Fibroblast of the aortic adventitia (primary cell): Measurements from ENCODE around the gene TAGAP. TPM values are rescaled to one million over a fixed set of nuclear protein-coding genes. Genes with fewer than 3 reads are reported as not detected.

Experiments
- DNase-seq: peaks from one replicate; pipeline ENCODE4 v3.0.0-alpha.2; 2010; ENCODE audit warnings: low read depth
- H3K4me3 ChIP-seq: 2 replicates; pipeline ENCODE4 v1.5.1; 2011; ENCODE audit warnings: low read depth, mild to moderate bottlenecking, control low read depth, low read length, moderate library complexity
- CTCF ChIP-seq: IDR thresholded peaks from 2 replicates; pipeline ENCODE4 v1.5.1; 2011; ENCODE audit warnings: mild to moderate bottlenecking, low read length, control low read depth, inconsistent platforms; ENCODE audit not compliant: insufficient read depth
- total RNA-seq: library from RNA; depleted of rRNA; stranded (reverse); fragments of >200 nt; gene quantifications from 2 replicates; pipeline ENCODE4 v1.2.3, GENCODE V29; 2012; ENCODE audit warnings: low replicate concordance

Gene TAGAP
- total RNA-seq, 1 donor = not detected

GRCh38 chr6:159080217-159080976 is 35.6 kb upstream of the TAGAP start:
- H3K4me3 ChIP-seq = no peak overlapping the region
- no peak for TF ChIP-seq CTCF
- no peak for DNase-seq

DNA sequence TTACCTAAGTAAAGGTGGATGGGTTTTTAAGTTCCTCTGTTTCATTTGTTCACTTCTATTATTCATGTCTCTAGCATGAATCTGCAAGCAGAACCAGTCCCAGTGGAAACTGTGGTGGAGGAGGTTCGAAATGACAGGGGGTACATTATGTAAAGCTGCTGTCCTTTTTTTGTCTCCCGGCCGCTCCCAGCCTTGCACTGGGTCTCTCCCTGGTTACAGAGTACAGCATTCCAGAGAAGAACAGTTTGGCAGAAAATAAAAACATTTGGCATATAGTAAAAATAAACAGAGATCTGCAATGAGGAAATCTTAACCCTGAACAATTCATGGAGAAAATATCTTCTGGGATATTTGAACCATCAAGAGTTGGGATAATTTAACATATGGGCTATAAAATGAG is 34.6 kb upstream of the TAGAP start:
- no peak overlapping the region for H3K4me3 ChIP-seq
- TF ChIP-seq CTCF = no peak
- DNase-seq = no peak

GRCh38 chr6:159077123-159077522 is 32.3 kb upstream of the TAGAP start:
- H3K4me3 ChIP-seq = no peak overlapping the region
- TF ChIP-seq CTCF = no peak
- no peak for DNase-seq

DNA sequence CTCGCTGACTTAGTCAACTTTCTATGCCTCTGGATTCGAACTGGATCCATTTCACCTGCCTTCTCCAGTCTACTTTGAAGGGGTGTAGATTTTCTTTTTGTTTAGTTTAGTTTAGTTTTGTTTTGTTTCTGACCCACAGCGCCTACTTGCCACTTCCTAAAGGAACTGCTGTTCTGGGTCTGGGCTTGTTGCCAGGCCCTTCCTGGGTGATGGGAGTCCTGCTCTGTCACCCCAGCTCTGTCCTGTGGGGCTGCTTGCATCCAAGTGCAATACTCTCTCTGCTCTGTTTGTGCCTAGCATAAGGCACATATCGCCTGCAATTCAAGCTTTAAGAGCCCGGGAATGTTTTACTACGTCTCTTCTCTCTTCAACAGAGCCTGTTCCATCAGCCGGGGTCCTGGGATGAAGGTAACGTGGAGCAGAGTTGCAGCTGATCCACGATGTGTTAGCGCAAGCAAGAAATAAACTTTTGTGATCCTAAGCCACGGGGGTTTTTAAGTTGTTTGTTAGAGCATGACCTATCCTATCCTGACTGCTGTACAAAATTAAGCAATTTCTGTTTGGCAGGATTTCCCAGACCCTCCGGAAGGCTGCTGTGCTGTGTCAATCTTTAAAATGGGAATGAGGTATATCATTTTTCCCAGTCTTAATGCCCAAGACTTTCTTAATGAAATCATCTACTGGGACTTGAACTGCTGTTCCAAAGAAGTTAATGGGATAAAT is 30.9 kb upstream of the TAGAP start:
- TF ChIP-seq CTCF = no peak
- DNase-seq = no peak
- H3K4me3 ChIP-seq = no peak overlapping the region

DNA sequence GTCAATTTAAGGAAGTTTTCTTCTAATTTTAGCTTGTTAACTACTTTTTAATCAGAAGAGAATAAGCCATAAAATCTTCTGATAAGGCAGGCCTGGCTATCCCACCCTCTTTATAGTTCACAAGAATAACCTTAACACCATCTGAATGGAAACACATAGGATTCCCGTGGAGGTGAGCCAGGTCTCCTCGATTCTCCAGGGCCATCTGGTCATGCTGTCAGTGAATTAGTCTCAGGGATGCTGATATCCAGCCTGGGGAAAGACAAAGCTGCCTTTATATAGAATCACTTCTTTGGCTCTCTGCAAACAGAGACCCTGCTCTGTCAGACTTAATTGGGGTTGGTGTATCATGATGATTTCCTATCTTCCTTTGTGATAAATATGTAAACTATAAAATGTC is 30.1 kb upstream of the TAGAP start:
- no peak for DNase-seq
- no peak overlapping the region for H3K4me3 ChIP-seq
- TF ChIP-seq CTCF = no peak

DNA sequence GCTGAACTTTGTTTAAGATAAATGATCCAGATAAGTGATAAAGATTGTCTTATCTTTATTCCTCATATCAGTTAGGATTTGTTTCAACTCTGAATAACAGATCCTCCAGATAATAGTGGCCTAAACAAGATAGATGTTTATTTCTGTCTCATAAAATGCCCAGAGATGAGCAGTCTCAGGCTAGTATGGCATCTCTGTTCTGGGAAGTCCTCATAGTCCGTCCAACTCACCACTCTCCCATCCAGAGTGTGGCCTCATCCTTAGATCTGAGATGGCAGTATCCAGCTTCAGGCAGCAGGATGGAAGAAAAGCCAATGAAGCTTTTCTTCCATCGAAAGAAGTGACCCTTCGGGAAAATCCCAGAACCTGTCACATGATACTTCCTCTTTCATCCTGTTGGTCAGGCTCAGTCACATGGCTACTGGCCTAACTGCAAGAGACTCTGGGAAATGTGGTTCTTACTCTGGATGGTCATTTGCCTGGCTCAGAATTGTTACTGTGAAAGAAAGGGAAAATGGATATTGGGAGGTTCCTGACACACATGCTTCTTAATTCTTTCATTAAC is 29.4 kb upstream of the TAGAP start:
- no peak for TF ChIP-seq CTCF
- peak overlapping the region; percentile 39 for H3K4me3 ChIP-seq
- peak; percentile 58 for DNase-seq
